T-helper 22 cell (primary cell): ENCODE data around the gene CHAT.
"Not testable (repeated sequence)": the region's sequence is repeated elsewhere in the genome, so short reads cannot be mapped to it uniquely, and the experiment has no call there.

Experiments used
- DNase-seq: peaks from one replicate; pipeline ENCODE4 v3.0.0-alpha.2; 2020; ENCODE audit warnings: low read depth

CHAT gene

DNA sequence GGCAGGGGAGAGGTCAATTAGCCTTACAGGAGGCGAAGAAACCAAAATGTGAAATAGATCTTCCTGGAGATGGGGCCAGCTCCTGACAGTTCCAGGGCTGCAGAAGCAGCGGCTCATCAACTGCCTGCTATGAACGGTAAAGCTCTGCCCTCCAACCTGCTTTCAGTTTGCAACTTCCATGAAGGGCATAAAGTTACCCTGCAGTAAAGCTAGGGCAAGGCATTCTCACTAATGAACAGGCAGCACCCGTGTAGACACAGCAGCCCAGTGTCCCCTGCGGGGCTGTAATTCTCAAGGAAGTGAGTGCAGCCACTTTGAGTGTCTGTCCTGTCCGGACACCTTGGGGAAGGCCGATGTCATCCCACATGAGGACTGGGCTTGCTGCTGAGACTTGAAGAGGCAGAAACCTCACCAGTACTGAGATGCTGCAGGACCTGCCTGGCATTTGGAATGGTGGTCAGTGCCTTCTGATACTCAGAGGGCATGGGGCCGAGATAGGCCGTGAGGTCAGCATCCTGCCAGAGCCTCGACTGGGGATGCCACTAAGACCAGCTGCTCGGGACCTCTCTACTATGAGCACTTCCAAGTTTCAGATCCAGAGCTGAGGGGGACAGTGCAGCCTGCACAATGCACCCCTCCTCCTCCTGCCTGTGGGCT is 39.6 kb downstream of the CHAT start:
- no peak for DNase-seq

DNA sequence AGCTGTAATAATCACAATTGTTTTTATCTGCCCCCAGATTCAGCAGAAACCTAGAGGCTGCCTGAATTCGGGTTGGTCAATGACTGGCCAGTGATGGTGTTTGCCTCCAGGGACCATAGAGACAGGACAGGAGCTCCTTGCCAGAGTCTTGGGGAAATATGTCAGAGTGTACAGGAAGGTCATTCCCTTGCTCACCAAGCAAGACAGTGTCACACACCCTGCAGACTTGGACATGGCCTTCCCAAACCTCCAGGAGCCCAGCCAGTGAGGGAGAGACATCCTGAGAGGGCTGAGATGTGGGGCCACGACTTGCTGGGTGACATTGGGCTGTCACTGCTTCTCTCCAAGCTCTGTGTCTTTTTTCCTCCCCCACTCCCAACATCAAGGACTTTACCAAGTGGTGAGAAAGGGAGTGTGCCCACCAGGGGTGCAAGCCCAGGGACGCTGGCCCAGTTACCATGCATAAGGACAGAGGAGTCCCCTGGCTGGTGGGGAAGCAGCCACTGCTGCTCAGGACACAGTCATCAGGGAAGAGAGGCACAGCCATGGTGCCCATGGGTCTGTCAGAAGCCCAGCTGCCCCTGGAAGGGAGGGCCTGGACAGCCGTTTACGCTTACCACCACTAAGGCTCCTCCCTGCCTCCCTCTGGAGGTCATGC is 40.3 kb downstream of the CHAT start:
- DNase-seq = no peak

DNA sequence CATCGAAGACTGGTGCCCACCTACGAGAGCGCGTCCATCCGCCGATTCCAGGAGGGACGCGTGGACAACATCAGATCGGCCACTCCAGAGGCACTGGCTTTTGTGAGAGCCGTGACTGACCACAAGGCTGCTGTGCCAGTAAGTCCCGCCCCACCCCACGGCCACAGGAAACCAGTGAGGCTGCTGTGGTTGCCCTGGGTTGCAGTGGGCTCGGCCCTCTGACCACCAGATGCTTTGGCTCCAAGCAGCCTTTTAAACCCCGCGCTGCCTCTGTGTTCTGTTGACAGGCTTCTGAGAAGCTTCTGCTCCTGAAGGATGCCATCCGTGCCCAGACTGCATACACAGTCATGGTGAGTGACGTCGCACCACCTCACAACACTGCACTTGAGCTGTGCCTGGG is 41.3 kb downstream of the CHAT start:
- DNase-seq = no peak

DNA sequence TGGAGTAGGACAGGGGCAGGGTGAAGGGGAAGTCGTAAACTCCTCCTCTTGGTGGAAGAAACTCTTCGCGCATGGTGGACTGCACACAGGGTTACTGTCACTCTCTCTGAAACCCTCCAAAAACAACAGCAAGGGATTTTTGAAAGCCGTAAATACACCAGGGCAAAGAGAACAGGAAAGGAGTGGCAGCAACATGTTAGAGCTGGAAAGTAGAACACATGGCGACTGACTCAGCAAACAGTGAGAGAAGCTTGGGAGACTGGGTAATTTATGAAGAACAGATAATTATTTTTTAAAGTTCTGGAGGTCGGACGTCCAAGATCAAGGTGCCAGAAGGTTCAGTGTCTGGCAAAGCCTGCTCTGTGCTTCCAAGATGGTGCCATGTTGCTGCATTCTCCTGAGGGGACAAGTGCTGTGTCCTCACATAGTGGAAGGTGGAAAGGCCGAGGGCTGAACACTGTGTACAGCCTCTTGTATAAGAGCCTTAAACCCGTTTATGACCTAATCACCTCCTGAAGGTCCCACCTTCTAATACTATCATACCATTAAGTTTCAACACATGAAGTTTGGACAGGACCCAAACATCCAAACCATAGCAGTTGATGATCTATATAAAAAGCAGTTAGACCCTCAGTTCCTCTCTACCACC is 43.1 kb downstream of the CHAT start:
- no peak for DNase-seq

DNA sequence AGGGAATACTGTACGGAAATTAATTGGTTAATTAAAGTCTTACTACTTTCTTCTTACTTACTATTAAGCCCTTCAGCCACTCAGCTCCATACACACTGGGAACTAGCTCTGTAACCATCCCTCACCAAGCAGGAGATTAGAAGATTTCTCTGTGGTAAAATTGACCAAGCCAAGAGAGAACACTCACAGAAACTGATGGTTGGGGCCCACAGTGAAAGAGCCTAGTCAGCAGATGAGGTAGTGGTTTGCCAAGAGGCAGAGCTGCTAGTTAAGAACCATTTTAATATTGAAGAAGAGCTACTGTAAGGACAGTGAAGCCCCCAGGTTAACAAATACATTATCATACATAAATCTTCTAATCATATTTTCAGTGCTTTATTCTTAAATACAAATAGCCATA is 43.8 kb downstream of the CHAT start:
- DNase-seq = no peak

DNA sequence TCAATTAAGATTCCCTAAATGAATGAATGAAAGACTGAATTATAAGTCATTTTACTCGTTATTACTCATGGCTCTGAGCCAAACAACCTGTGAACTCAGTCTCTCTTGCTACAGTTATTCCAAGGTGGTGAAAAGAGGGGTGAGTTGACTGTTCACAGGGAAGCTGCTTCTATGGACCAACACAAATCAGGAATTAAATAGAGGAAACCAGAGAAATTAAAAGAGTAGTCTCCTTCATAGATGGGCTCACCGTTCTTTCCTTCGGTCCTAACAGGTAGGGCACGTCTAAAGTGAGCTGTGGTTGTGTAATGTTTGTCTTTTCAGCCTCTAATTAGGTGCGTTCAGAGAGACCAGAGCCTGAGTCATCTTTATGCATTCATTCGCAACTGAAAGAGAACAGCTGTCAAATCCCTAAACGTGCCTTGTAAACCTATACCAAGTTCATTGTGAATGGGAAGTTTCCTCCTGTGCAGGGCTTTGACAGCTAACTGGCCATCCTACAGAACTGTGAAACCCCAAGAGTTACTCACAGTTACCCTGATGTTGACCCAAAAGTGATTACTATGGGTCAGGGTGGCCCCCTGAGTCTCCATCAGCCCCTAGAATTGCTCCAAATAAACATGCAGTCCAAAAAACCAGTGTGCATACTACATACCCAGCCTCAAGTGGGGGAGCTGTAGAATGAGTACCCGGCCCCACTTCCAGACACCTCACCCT is 47.5 kb downstream of the CHAT start:
- no peak for DNase-seq

DNA sequence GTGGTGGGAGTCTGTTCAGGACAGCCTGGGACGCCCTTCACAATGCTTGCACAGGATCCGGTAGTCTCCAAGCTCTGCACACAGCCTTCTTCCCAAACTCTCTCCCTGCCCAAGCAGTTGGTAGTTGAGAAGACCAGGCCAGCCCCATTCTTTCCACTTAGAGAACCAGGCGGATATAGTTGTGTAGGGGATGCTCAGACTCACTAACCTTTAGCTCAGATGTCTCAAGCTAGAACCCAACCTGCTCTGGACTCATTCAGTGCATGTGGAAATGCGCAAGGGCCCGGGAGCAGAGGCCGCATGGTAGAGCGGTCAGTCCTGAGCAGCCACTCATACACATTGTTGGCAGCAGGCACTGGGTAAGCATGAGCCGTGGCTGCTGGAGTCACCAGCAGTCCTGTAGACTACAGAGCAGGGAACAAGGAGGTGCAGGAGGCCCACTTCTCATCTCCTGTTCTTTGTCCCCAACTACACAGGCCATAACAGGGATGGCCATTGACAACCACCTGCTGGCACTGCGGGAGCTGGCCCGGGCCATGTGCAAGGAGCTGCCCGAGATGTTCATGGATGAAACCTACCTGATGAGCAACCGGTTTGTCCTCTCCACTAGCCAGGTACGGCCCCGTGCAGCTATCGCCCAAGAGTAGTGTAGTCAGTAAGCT is 48.5 kb downstream of the CHAT start:
- no peak for DNase-seq

DNA sequence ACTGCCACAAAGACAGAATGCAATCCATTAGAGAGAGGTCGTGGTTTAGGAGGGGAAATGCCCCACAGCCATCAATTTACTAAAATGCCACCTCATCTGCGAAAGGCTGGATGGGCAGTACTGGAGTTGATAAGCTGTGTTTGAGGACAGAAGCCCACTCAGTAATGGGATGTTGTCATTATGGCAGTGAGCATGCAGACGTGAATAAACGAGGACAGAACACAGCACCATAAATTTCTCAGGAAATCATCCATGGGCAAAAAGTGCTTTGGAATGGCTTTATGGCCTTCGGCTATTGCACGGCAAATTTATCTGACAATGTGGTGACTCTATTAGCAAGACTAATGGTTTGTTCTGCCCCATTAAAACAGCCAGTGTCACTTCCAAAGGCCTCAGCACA is 49.8 kb downstream of the CHAT start:
- DNase-seq = no peak

DNA sequence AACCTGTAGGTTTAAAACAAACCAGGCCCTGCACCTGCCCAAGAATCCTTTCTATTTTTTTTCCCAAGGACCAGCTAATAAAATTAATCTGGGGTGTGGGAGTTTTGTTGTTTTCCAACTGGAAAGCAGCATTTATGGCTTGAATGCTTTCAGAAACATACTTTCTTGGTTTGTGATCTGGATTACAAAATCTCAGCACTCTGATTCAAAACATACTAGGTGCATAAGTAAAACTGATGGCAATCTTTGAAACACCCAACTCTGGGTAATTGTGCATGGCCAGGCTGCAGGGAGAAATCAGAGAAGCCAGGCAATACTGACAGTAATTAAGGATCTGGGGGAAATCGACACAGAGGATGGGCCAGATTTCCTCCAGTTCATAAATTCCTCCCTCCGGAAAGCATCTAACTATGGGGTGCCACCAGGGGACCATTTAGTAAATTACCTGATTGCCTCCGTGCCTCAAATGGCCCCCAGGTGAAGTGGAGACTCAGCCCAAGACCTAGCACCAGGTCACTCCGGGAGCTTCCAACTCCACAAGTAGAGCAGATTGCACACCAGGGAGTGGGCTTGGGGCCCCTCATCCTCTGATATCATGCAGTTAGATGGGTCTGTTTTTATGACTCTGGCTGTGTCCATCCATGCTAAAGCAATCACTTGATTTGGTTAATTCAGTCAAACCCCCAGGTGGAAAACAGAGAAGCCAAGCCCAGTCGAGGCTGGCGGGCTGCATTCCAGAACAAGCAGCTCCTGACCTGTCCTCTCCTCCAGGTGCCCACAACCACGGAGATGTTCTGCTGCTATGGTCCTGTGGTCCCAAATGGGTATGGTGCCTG is 50.4 kb downstream of the CHAT start:
- no peak for DNase-seq

DNA sequence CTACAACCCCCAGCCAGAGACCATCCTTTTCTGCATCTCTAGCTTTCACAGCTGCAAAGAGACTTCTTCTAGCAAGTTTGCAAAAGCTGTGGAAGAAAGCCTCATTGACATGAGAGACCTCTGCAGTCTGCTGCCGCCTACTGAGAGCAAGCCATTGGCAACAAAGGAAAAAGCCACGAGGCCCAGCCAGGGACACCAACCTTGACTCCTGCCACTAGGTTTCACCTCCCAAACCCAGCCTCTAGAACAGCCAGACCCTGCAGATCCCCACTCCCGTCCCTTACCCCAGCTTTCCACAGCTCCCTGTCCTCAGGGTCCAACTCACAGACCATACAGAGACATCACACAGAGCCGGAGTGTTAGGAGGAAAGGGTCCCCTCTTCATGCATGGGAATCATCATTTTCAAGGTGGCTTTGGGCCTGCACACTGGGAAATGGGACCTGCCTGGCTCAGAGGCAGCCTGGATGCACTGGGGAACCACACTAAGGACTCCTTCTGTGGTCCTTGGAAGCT is 51.1 kb downstream of the CHAT start:
- no peak for DNase-seq

DNA sequence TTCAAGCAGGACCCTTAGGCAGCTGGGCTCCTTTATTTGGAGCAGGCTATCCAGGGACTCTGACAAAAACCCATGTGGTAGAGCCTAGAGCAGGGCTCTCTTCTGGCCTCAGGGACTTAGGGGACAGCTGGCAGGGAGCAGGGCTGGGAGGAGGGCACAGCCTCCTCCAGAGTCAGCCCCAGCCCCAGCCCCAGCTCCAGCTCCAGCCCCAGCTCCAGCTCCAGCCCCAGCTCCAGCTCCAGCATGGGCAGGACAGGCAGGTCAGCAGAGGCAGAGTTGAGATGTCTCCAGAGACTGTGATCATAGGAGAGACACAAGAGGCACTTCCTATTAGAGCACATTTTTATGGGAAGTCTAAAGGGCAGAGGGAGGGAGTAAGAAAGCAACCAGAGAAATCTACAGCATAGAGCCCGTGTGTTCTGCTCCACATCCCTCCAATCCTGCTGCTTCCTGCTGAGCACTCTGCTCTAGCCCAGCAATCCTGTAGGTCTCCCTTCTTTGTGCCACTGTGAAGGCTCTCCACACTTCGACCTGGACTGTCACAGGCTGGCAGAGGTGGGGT is 52.3 kb downstream of the CHAT start:
- no peak for DNase-seq

DNA sequence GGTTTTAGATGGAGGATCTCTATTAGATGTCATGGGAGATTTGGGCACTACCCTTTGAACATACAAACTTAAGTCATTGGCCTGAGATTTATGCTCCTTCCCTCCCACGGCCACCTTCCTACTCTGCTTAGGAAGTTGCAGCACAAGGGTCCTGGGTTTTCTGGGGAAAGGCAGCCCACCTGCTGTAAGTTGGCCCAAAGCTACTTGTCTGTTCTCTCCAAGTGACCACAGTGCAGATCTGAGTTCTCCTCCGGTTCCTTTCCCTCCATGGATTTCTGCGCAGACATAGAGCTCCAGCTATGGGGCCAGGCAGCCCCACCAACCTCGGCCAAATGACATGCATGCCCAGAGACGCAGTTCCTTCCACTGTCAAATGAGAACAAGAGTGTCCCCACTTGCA is 52.8 kb downstream of the CHAT start:
- DNase-seq = no peak

DNA sequence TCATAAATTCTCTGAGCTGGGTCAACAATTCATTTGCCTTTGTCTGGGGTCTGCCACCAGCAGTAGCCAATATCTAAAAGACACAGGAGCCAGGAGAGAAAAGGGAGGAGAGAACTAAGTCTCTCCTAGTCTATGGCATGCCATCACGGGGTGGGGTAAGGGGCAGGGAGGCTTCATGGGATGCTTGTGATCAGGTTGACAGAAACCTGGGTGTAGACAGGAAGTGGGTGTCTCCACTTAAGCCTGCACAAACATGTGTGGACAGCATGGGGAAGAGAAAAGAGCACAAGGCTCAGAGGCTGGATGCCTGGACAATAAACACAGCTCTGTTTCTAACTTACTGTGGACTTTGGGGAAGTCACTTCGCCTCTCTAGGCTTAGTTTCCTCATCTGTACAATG is 54.2 kb downstream of the CHAT start:
- DNase-seq = no peak

DNA sequence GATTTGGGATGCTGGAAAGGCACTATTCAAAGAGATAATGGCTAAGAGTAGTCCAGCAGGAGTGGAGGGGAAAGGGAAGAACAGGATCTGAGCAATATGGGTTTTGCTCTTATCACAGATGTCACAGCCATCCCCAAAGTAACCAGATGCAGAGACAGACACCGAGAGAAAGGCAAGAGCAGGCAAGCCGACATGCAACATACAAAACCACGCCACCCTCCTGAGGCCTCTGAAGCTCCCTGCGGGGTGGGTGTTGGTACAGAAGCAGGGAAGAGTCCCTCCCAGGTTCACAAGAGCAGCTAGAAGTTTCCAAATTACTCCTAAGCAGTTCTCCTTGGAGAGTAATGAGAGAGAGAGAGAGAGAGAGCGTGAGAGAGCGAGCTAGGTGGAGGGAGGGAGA is 54.8 kb downstream of the CHAT start:
- no peak for DNase-seq

DNA sequence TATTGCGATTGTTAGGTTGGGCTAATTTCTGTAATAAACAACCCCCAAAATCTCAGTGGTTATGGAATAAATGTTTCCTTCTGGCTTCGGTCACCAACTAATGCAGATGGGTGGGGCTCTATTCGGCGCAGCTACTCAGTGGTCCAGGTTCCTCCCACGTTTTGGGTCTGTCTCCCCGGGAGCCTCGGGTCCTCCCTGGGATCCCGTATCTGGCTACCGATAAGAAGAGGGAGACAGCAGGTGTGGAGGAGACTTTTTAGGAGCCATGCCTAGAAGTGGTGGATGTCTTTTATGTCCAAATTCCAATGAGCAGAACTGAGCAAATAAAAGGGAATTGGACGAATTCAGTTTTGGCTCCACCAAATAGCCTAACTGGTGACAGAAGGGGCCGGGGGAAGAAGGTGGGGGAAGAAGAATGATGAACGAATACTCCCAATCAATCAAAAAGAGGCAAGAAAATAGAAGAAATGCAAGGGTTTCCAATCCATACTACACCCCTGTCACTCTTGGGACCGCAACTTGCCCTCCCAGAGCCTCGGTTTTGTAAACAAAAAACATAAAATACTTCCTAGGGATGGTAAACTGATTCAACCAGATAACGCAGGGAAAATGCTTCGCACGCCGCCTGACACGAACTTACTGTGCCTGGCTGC is 65.1 kb downstream of the CHAT start:
- DNase-seq = no peak

DNA sequence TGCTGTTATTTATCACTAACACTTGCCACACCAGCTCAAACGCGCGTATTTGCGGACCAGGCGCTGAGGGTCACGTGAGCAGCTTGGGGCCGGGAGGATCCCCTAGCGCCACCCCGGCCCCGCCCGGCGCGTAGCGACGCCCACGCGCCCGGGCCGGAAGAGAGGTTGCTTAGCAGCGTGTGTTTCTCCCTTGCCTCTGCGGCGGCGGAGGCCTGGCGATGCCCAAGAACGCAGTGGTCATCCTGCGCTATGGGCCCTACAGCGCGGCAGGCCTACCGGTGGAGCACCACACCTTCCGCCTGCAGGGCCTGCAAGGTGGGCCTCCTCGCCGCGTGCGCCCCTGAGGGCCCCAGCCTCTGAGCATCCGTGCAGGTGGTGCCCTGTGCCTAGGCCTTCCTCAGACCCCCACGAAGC is 65.7 kb downstream of the CHAT start, which contains the start of gene C10orf53:
Gene C10orf53 (plus strand): TSS at position 172 of the 414 bp plus-strand sequence. CDS start 47 bp downstream, at position 219.
- DNase-seq = no peak

DNA sequence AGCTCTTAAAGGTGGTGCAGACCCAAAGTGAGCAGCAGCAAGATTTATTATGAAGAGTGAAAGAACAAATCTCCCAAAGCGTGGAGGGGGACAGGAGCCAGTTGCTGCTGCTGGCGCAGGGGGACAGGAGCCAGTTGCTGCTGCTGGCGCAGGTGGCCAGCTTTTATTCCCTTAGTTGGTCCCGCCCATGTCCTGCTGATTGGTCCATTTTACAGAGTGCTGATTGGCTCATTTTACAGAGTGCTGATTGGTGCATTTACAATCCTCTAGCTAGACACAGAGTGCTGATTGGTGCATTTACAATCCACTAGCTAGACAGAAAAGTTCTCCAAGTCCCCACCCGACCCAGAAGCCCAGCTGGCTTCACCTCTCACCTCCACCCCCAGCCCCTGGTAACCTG is 68.6 kb downstream of the CHAT start:
- DNase-seq = not testable (repeated sequence)

DNA sequence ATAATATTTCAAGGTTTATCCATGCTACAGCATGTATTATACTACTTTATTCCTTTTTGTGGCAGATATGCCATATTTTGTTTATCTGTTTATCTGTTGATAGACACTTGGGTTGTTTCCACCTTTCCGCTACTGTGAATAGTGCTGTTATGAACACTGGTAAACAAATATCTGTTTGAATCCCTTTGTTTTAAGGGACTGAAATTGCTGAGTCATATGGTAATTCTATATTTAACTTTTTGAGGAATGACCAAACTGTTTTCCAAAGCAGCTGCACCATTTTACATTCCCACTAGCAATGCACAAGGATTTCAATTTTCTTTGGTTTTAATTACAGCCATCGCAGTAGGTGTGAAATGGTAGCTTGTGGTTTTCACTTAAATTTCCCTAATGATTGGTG is 69.0 kb downstream of the CHAT start:
- DNase-seq = no peak

DNA sequence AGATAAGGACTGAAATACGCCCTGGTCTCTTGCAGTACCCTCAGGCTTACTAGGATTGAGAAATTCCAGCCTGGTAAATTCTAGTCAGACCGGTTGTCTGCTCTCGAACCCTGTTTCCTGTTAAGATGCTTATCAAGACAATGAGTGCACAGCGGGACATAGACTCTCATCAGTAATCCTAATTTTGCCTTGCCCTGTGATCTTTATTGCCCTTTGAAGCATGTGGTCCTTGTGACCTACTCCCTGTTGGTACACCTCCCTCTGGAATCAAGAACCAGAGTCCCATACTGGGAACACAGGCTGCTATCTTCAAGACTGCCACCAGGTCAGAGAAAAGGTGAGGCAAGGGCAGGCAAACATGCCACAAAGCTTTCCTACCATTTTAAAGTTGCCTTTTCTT is 72.8 kb downstream of the CHAT start:
- no peak for DNase-seq

DNA sequence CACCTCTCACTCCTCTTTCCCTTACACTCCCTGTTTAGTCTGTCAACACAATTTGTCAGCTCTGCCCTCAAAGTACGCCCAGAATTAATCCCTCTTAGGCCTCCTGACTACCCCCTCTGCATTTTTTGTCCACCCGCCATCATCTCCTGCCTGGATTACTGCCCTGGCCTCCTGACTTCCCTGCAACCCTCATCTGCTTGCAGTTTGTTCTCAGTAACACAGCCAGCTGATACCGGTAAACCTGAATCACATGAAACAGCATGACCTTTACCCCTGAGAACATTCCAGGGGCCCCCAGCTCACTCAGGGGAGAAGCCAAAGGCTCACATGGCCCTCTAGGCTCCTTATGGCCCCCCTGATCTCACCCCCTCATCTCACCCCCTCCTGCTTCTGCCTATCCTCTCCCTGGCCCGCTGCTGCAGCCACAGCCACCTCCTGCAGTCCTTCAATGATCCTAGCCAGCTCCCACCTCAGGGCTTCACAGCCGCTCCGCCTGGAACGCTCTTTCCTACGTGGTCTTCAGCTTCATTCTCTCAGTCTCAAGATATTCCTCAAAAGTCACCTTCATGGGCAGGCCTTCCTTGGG is 74.5 kb downstream of the CHAT start:
- no peak for DNase-seq
